ENCODE results near the gene LARGE1.
"Not testable (repeated sequence)": the region's sequence is repeated elsewhere in the genome, so short reads cannot be mapped to it uniquely, and the experiment has no call there.

The LARGE1 gene

DNA sequence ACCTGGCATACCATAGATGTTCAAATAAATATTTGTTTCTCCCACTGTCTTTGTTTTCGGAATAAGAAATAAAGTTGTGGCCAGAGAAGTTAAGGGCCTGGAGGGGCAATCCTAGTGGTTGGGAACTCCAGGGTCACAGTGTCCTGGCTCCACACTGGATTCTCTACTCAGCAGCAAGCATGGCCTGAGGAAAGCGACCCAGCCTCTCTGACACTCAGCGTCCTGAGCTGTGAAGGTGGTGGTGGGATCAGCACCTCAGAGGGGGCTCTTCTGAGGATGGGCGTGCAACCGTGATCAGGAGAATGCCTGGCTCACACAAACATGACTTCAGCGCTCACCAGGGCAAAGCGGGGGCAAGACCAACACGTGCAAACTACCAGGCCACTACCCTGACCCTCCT, 59.9 kb downstream of the LARGE1 start:
- TF ChIP-seq, protein P1, sequence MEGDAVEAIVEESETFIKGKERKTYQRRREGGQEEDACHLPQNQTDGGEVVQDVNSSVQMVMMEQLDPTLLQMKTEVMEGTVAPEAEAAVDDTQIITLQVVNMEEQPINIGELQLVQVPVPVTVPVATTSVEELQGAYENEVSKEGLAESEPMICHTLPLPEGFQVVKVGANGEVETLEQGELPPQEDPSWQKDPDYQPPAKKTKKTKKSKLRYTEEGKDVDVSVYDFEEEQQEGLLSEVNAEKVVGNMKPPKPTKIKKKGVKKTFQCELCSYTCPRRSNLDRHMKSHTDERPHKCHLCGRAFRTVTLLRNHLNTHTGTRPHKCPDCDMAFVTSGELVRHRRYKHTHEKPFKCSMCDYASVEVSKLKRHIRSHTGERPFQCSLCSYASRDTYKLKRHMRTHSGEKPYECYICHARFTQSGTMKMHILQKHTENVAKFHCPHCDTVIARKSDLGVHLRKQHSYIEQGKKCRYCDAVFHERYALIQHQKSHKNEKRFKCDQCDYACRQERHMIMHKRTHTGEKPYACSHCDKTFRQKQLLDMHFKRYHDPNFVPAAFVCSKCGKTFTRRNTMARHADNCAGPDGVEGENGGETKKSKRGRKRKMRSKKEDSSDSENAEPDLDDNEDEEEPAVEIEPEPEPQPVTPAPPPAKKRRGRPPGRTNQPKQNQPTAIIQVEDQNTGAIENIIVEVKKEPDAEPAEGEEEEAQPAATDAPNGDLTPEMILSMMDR (IDR thresholded peaks at IDR 0.05; ENCODE audit: low read depth, low read length), result no peak
- DNase-seq (ENCODE audit: low read depth, low spot score), result no peak
- H3K4me3 ChIP-seq (ENCODE audit: low read depth, low read length), result no peak overlapping the region
- in situ Hi-C loops (cut with HindIII; ENCODE audit: low sequenced_read_pairs), result no loop called here

DNA sequence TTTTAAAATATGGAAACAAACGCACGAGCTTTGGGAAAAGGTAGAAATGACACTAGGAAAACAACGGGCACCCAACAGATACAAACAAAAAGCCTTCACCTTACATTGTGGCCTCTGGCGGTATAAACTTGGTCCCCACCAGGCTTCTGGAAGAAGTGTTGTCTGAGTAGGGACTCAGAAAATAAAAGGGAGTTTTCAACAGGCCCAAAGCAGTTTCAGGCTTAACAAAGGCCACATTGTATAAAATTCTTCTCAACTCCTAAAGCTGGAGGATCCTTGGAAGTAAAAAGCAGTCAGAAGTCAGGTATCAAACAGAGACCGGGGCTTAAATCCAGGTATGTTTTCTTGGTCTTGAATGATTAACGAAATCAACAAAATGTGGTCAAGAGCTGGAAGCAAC, 61.0 kb downstream of the LARGE1 start:
- DNase-seq (ENCODE audit: low read depth, low spot score), result no peak
- in situ Hi-C loops (cut with HindIII; ENCODE audit: low sequenced_read_pairs), result no loop called here
- TF ChIP-seq, protein P1 (IDR thresholded peaks at IDR 0.05; ENCODE audit: low read depth, low read length), result no peak
- no peak overlapping the region for H3K4me3 ChIP-seq (ENCODE audit: low read depth, low read length)

DNA sequence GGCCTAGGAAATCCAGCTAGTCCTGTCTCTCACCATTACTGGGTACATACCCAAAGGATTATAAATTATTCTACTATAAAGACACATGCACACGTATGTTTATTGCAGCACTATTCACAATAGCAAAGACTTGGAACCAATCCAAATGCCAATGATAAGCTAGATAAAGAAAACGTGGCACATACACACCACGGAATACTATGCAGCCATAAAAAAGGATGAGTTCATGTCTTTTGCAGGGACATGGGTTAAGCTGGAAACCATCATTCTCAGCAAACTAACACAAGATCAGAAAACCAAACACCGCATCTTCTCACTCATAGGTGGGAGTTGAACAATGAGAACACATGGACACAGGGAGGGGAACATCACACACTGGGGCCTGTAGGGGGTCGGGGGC, 61.6 kb downstream of the LARGE1 start:
- DNase-seq (ENCODE audit: low read depth, low spot score); in situ Hi-C loops (cut with HindIII; ENCODE audit: low sequenced_read_pairs); H3K4me3 ChIP-seq (ENCODE audit: low read depth, low read length): not testable (repeated sequence)

DNA sequence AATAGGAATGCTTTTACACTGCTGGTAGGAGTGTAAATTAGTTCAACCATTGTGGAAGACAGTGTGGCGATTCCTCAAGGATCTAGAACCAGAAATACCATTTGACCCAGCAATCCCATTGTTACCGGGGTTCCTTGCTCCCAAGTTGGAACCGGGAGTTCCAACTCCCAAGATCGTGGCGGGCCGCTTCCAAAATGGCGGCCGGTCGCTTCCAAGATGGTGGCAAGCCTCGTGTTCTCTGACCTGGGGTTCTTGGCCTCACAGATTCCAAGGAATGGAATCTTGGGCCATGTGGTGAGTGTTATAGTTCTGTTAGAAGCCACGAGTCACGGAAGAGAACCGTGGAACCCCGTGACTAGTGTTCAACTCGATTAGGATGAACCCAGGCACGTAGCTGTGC, 62.5 kb downstream of the LARGE1 start:
- DNase-seq (ENCODE audit: low read depth, low spot score); in situ Hi-C loops (cut with HindIII; ENCODE audit: low sequenced_read_pairs): not testable (repeated sequence)

DNA sequence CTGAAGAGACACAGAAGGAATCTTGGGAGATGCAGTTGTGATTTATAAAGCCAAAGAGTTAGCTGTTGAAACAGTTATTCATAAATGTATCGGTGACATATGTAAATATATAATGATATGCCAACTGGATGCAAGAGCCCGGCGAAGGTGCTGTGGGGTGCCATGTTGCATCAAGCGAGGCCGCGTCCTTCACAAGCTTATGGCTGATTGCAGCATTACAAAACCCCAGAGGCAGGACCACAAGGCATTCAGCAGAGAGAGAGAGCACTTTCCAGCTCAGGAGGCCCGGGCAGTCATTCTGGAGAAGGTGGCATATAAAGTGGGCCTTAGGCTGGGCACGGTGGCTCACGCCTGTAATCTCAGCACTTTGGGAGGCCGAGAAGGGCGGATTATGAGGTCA, 65.6 kb downstream of the LARGE1 start:
- in situ Hi-C loops (cut with HindIII; ENCODE audit: low sequenced_read_pairs), result no loop called here
- TF ChIP-seq, protein P1 (IDR thresholded peaks at IDR 0.05; ENCODE audit: low read depth, low read length), result no peak
- H3K4me3 ChIP-seq (ENCODE audit: low read depth, low read length), result no peak overlapping the region
- DNase-seq (ENCODE audit: low read depth, low spot score), result no peak

More for the DNA sequence above, 62.5 kb downstream of the LARGE1 start:
- H3K4me3 ChIP-seq (ENCODE audit: low read depth, low read length), result not testable (repeated sequence)

DNA sequence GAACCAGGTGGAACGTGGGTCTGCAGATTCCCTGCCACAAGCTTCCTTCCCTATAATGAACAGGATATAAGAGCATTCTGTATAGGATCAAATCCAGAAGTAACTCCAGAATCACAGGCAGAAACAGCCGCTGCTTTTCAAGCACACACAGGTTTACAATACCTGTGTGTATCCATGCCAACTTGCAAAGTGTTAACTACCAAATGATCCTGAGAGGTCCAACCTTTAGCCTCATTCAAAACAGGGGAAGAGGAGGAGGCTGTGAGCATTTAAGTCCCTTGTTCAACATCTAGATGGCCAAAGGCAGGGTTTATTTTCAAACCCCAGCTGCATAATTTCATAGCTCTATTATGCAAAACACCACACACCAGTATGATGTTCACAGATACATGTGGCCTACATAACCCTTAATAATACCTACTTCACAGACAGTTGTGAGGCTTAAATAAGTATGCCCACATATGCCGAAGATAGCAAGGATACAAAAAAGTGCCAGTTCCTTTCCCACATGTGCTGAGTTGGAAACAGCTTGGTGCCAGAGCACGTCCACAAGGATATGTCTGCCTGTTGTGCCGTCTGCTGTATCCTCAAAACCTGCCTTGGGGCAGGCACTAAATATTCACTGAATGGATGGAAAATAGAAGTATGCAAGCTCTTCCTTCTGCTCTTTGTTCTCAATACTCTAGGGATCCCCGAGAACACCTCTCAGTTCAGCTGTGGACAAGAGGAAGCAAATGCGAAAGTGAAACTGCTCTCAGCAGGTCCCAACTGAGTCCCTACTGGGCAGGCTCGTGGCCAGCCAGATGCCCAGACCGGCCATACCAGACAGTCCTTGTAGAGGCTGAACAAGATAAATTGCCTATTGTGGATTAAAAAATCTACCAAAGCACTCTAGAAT, 66.8 kb downstream of the LARGE1 start:
- peak; percentile 83 for DNase-seq (ENCODE audit: low read depth, low spot score)
- H3K4me3 ChIP-seq (ENCODE audit: low read depth, low read length), result peak overlapping the region; percentile 46
- TF ChIP-seq, protein P1 (IDR thresholded peaks at IDR 0.05; ENCODE audit: low read depth, low read length), result no peak
- in situ Hi-C loops (cut with HindIII; ENCODE audit: low sequenced_read_pairs), result no loop called here

DNA sequence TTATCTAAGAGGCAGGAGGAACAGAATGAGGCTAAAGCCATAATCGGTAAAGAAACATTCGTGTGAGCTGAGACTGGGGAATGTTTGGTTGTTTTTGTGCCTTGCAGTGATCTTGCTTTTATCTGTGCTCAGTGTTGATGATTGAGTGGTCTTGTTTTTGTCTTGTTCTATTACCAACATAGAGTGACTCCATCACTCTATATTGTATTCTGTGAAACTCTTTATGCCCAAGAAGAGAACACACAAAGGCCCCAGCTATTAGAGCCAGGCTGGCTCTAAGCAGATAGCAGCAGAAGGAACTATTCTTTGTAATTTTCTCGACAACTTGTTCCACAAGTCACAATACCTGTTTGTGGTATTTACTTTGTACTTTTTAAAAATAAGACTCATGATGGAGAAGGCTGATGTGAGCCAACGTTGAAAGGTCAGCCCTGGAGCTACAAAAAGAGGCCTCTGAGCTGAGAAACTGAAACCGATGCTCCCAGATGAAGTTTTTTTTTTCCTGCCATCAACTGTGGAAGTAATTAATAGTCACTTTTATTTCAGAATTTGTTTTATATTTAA, 68.4 kb downstream of the LARGE1 start:
- DNase-seq (ENCODE audit: low read depth, low spot score), result no peak
- in situ Hi-C loops (cut with HindIII; ENCODE audit: low sequenced_read_pairs), result no loop called here
- TF ChIP-seq, protein P1 (IDR thresholded peaks at IDR 0.05; ENCODE audit: low read depth, low read length), result no peak
- no peak overlapping the region for H3K4me3 ChIP-seq (ENCODE audit: low read depth, low read length)

Data from astrocyte of the spinal cord (primary cell).